NT2/D1 (cell line): ENCODE results near the gene BCKDHA.

Source experiments
- YY1 ChIP-seq: IDR thresholded peaks from 2 replicates; pipeline ENCODE4 v1.6.1; 2011; ENCODE audit not compliant: insufficient read length, insufficient read depth
- ZNF274 ChIP-seq: IDR thresholded peaks from 2 replicates; pipeline ENCODE4 v1.6.1; 2011; ENCODE audit warnings: mild to moderate bottlenecking, low read depth, low read length

DNA sequence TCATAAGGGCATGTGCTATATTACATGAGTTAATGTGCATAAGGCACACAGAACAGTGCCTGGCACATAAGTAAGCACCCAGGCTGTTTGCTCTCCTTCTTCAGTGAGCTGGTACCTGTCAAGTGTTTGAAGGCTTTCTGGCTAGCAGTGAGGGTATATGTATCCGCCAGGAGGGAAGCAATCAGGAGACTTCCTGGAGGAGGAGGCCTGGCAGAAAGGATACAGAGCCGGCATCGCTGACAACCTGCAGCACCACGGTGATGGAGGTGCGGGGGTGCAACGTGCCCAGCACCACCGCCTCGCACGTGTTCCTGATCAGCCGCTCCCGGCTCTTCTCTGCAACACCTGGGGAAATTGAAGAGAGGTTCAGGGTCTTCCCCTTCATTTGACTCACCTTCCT is 6.0 kb upstream of the BCKDHA start:
- TF ChIP-seq ZNF274: no peak
- no peak for TF ChIP-seq YY1
